OCI-LY3 (cell line): Measurements from ENCODE around the gene LMNB1.

Source experiments
- H2AFZ ChIP-seq: fragments of 200-600, 300-600 bp; shearing (Covaris generic); 2 replicates; pipeline ENCODE4 v1.6.0; 2014; ENCODE audit warnings: antibody characterized with exemption, low read depth, low read length
- H3K27ac ChIP-seq: fragments of 200-600, 300-600 bp; sonication (generic); 2 replicates; pipeline ENCODE4 v1.5.1; 2014; ENCODE audit warnings: mild to moderate bottlenecking, low read length, moderate library complexity, mixed read lengths
- H3K27me3 ChIP-seq: fragments of 200-600, 300-600 bp; sonication (generic); 2 replicates; pipeline ENCODE4 v1.6.1; 2014; ENCODE audit warnings: low read depth, low read length, mixed read lengths
- H3K36me3 ChIP-seq: fragments of 200-600, 300-600 bp; sonication (generic); replicated peaks from 2 replicates; pipeline ENCODE3; 2014; ENCODE audit warnings: low read depth, low read length, mixed read lengths
- H3K4me1 ChIP-seq: fragments of 300-600, 200-600 bp; sonication (generic); 2 replicates; pipeline ENCODE4 v1.6.1; 2014; ENCODE audit warnings: low read length, mixed read lengths
- H3K4me2 ChIP-seq: fragments of 200-600, 300-600 bp; sonication (generic); 2 replicates; pipeline ENCODE4 v1.6.1; 2014; ENCODE audit warnings: low read length, mixed read lengths
- H3K4me3 ChIP-seq: fragments of 300-600, 200-600 bp; sonication (generic); 2 replicates; pipeline ENCODE4 v1.5.1; 2014; ENCODE audit warnings: antibody characterized with exemption, mild to moderate bottlenecking, low read length, moderate library complexity
- H3K79me2 ChIP-seq: fragments of 300-600, 200-600 bp; shearing (Covaris generic); 2 replicates; pipeline ENCODE4 v1.6.1; 2014; ENCODE audit warnings: mild to moderate bottlenecking, low read length, mixed read lengths
- H3K9ac ChIP-seq: fragments of 300-600, 200-600 bp; shearing (Covaris generic); 2 replicates; pipeline ENCODE4 v1.6.0; 2014; ENCODE audit warnings: mild to moderate bottlenecking, low read length, moderate library complexity
- H3K9me3 ChIP-seq: fragments of 200-600, 300-600 bp; shearing (Covaris generic); 2 replicates; pipeline ENCODE4 v1.6.1; 2014; ENCODE audit warnings: low read length, mixed read lengths; ENCODE audit not compliant: insufficient read depth
- H4K20me1 ChIP-seq: fragments of 200-600, 300-600 bp; sonication (generic); 2 replicates; pipeline ENCODE4 v1.6.1; 2016; ENCODE audit warnings: low read length, mixed read lengths; ENCODE audit not compliant: insufficient read depth
- CTCF ChIP-seq: fragments of 200-600, 300-600 bp; sonication (generic); IDR thresholded peaks from 2 replicates; pipeline ENCODE4 v1.5.1; 2014; ENCODE audit warnings: antibody characterized with exemption, low read length, low read depth
- EZH2phosphoT487 ChIP-seq: fragments of 200-600 bp; shearing (Covaris generic); IDR thresholded peaks from 2 replicates; pipeline ENCODE4 v1.6.1; 2018; ENCODE audit warnings: antibody characterized with exemption, mixed run types, low read depth

LMNB1 gene

GRCh38 chr5:126746290-126746689 lies 30.6 kb upstream of the LMNB1 start:
- Histone ChIP-seq H3K4me2 (no peak overlapping the region), H3K27me3 (no peaks in the 10 kb centered on the region), H3K36me3 (no peaks in the 10 kb centered on the region), H3K9ac (no peak overlapping the region), H3K79me2 (no peaks in the 10 kb centered on the region), H2AFZ (no peak overlapping the region), H4K20me1 (no peaks in the 10 kb centered on the region), H3K4me3 (no peak overlapping the region), H3K9me3 (no peaks in the 10 kb centered on the region), H3K4me1 (peaks cover 11% of the 10 kb centered on the region), H3K27ac (no peak overlapping the region)
- TF ChIP-seq EZH2phosphoT487: no peak
- TF ChIP-seq CTCF: no peak

- H3K4me3 ChIP-seq: no peak overlapping the region
- TF ChIP-seq EZH2phosphoT487 (no peak), CTCF (no peak)
- no peaks in the 10 kb centered on the region for H4K20me1 ChIP-seq
- H3K9me3 ChIP-seq: no peaks in the 10 kb centered on the region
- no peaks in the 10 kb centered on the region for H3K36me3 ChIP-seq
- H3K27ac ChIP-seq: no peak overlapping the region
- no peak overlapping the region for H3K9ac ChIP-seq
- H3K79me2 ChIP-seq: no peaks in the 10 kb centered on the region
- H3K4me2 ChIP-seq: no peak overlapping the region
- no peak overlapping the region for H2AFZ ChIP-seq
- H3K4me1 ChIP-seq: peaks cover 11% of the 10 kb centered on the region
- no peaks in the 10 kb centered on the region for H3K27me3 ChIP-seq
Measured at GRCh38 chr5:126752081-126752785, 24.7 kb upstream of the LMNB1 start.

- TF ChIP-seq EZH2phosphoT487: no peak
- TF ChIP-seq CTCF: no peak
- Histone ChIP-seq H3K4me2 (no peak overlapping the region), H3K4me3 (no peak overlapping the region), H3K9ac (no peak overlapping the region), H3K9me3 (no peaks in the 10 kb centered on the region), H3K79me2 (no peaks in the 10 kb centered on the region), H3K27ac (no peak overlapping the region), H3K4me1 (peaks cover 12% of the 10 kb centered on the region), H3K36me3 (no peaks in the 10 kb centered on the region), H4K20me1 (no peaks in the 10 kb centered on the region), H3K27me3 (no peaks in the 10 kb centered on the region), H2AFZ (no peak overlapping the region)
Measured at GRCh38 chr5:126753227-126753626, 23.7 kb upstream of the LMNB1 start.

- Histone ChIP-seq H3K79me2 (no peaks in the 10 kb centered on the region), H3K27ac (no peak overlapping the region), H3K27me3 (no peaks in the 10 kb centered on the region), H3K4me2 (no peak overlapping the region), H3K4me3 (no peak overlapping the region), H3K9me3 (no peaks in the 10 kb centered on the region), H2AFZ (no peak overlapping the region), H3K36me3 (no peaks in the 10 kb centered on the region), H3K9ac (no peak overlapping the region), H4K20me1 (no peaks in the 10 kb centered on the region), H3K4me1 (peaks cover 22% of the 10 kb centered on the region)
- no peak for TF ChIP-seq EZH2phosphoT487
- TF ChIP-seq CTCF: no peak
Measured at GRCh38 chr5:126754609-126755008, 22.3 kb upstream of the LMNB1 start.
